GM19099 (cell line): ENCODE data around the gene ELAVL1.

ENCODE experiments used
- POLR2A ChIP-seq: IDR thresholded peaks from 3 replicates; pipeline ENCODE4 v1.6.1; 2011; ENCODE audit warnings: low read depth; ENCODE audit not compliant: insufficient read length; ENCODE audit errors: extremely low read depth

The ELAVL1 gene

GRCh38 chr19:8028951-8029491 is 23.6 kb upstream of the ELAVL1 start:
- TF ChIP-seq POLR2A: no peak

GRCh38 chr19:8025316-8025715 is 19.9 kb upstream of the ELAVL1 start:
- TF ChIP-seq POLR2A: no peak

- no peak for TF ChIP-seq POLR2A
These were observed 17.9 kb upstream of the ELAVL1 start for GRCh38 chr19:8023371-8023770.

- TF ChIP-seq POLR2A: no peak
These were observed 16.8 kb upstream of the ELAVL1 start for GRCh38 chr19:8022275-8022674.

GRCh38 chr19:8021374-8021773 is 15.9 kb upstream of the ELAVL1 start:
- no peak for TF ChIP-seq POLR2A

GRCh38 chr19:8020681-8021080 is 15.2 kb upstream of the ELAVL1 start:
- no peak for TF ChIP-seq POLR2A

GRCh38 chr19:8017808-8018207 is 12.4 kb upstream of the ELAVL1 start:
- TF ChIP-seq POLR2A: no peak

- TF ChIP-seq POLR2A: no peak
These were observed 523 bp downstream of the ELAVL1 start for GRCh38 chr19:8004723-8005513.

- no peak for TF ChIP-seq POLR2A
These were observed 1.4 kb downstream of the ELAVL1 start for GRCh38 chr19:8004001-8004400.

GRCh38 chr19:8001995-8002849 is 3.2 kb downstream of the ELAVL1 start:
- TF ChIP-seq POLR2A: no peak

GRCh38 chr19:8001651-8001994 is 3.8 kb downstream of the ELAVL1 start:
- no peak for TF ChIP-seq POLR2A

- no peak for TF ChIP-seq POLR2A
These were observed 5.0 kb downstream of the ELAVL1 start for GRCh38 chr19:8000298-8001038.

- TF ChIP-seq POLR2A: no peak
These were observed 6.1 kb downstream of the ELAVL1 start for GRCh38 chr19:7999376-7999775.

- no peak for TF ChIP-seq POLR2A
These were observed 7.5 kb downstream of the ELAVL1 start for GRCh38 chr19:7997809-7998480.

- TF ChIP-seq POLR2A: no peak
These were observed 8.6 kb downstream of the ELAVL1 start for GRCh38 chr19:7996883-7997282.
